ENCODE measurements around the gene TMTC2.

The TMTC2 gene

GRCh38 chr12:82663893-82664292 lies 22.8 kb upstream of the TMTC2 start:
- Histone ChIP-seq H3K36me3 (ENCODE audit: insufficient read depth, low read length) (no peaks in the 10 kb centered on the region), H3K4me3 (ENCODE audit: low read depth, low read length, poor library complexity, severe bottlenecking) (no peak overlapping the region), H3K4me1 (ENCODE audit: insufficient read depth, low read length, severe bottlenecking) (no peaks in the 10 kb centered on the region), H3K4me2 (ENCODE audit: low read length) (no peak overlapping the region), H3K27ac (ENCODE audit: low read depth, low read length, poor library complexity, severe bottlenecking) (no peak overlapping the region), H3K9me2 (ENCODE audit: low read depth, low read length) (no peaks in the 10 kb centered on the region), H4K20me1 (ENCODE audit: insufficient read depth, low read length) (no peaks in the 10 kb centered on the region), H3K79me2 (ENCODE audit: insufficient read depth, low read length) (no peaks in the 10 kb centered on the region), H3K9ac (ENCODE audit: low read length) (no peak overlapping the region), H3K9me3 (ENCODE audit: low read length) (no peaks in the 10 kb centered on the region), H3F3A (ENCODE audit: insufficient read depth, low read length) (no peaks in the 10 kb centered on the region), H3K27me3 (ENCODE audit: insufficient read depth, low read length) (no peaks in the 10 kb centered on the region), H2AFZ (ENCODE audit: low read length) (no peak overlapping the region)
- TF ChIP-seq EZH2 (IDR thresholded peaks at IDR 0.05; ENCODE audit: borderline replicate concordance, low read length) = no peak
- TF ChIP-seq, protein P1, sequence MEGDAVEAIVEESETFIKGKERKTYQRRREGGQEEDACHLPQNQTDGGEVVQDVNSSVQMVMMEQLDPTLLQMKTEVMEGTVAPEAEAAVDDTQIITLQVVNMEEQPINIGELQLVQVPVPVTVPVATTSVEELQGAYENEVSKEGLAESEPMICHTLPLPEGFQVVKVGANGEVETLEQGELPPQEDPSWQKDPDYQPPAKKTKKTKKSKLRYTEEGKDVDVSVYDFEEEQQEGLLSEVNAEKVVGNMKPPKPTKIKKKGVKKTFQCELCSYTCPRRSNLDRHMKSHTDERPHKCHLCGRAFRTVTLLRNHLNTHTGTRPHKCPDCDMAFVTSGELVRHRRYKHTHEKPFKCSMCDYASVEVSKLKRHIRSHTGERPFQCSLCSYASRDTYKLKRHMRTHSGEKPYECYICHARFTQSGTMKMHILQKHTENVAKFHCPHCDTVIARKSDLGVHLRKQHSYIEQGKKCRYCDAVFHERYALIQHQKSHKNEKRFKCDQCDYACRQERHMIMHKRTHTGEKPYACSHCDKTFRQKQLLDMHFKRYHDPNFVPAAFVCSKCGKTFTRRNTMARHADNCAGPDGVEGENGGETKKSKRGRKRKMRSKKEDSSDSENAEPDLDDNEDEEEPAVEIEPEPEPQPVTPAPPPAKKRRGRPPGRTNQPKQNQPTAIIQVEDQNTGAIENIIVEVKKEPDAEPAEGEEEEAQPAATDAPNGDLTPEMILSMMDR (IDR thresholded peaks at IDR 0.05; ENCODE audit: low read length) = no peak

GRCh38 chr12:82665142-82665923 lies 21.4 kb upstream of the TMTC2 start:
- Histone ChIP-seq H3K36me3 (ENCODE audit: insufficient read depth, low read length) (no peaks in the 10 kb centered on the region), H3K9ac (ENCODE audit: low read length) (no peak overlapping the region), H2AFZ (ENCODE audit: low read length) (no peak overlapping the region), H3K9me2 (ENCODE audit: low read depth, low read length) (no peaks in the 10 kb centered on the region), H3F3A (ENCODE audit: insufficient read depth, low read length) (no peaks in the 10 kb centered on the region), H3K4me3 (ENCODE audit: low read depth, low read length, poor library complexity, severe bottlenecking) (no peak overlapping the region), H3K4me2 (ENCODE audit: low read length) (no peak overlapping the region), H3K27ac (ENCODE audit: low read depth, low read length, poor library complexity, severe bottlenecking) (no peak overlapping the region), H3K9me3 (ENCODE audit: low read length) (no peaks in the 10 kb centered on the region), H3K27me3 (ENCODE audit: insufficient read depth, low read length) (no peaks in the 10 kb centered on the region), H3K4me1 (ENCODE audit: insufficient read depth, low read length, severe bottlenecking) (no peaks in the 10 kb centered on the region), H4K20me1 (ENCODE audit: insufficient read depth, low read length) (no peaks in the 10 kb centered on the region), H3K79me2 (ENCODE audit: insufficient read depth, low read length) (no peaks in the 10 kb centered on the region)
- no peak for TF ChIP-seq EZH2 (IDR thresholded peaks at IDR 0.05; ENCODE audit: borderline replicate concordance, low read length)
- TF ChIP-seq, protein P1 (IDR thresholded peaks at IDR 0.05; ENCODE audit: low read length) = no peak

- Histone ChIP-seq H3K27me3 (ENCODE audit: insufficient read depth, low read length) (no peaks in the 10 kb centered on the region), H3K9me3 (ENCODE audit: low read length) (no peaks in the 10 kb centered on the region), H3K9me2 (ENCODE audit: low read depth, low read length) (no peaks in the 10 kb centered on the region), H3K4me3 (ENCODE audit: low read depth, low read length, poor library complexity, severe bottlenecking) (no peak overlapping the region), H3F3A (ENCODE audit: insufficient read depth, low read length) (no peaks in the 10 kb centered on the region), H3K27ac (ENCODE audit: low read depth, low read length, poor library complexity, severe bottlenecking) (no peak overlapping the region), H3K9ac (ENCODE audit: low read length) (no peak overlapping the region), H2AFZ (ENCODE audit: low read length) (no peak overlapping the region), H3K4me2 (ENCODE audit: low read length) (no peak overlapping the region), H3K36me3 (ENCODE audit: insufficient read depth, low read length) (no peaks in the 10 kb centered on the region), H4K20me1 (ENCODE audit: insufficient read depth, low read length) (no peaks in the 10 kb centered on the region), H3K79me2 (ENCODE audit: insufficient read depth, low read length) (no peaks in the 10 kb centered on the region), H3K4me1 (ENCODE audit: insufficient read depth, low read length, severe bottlenecking) (no peaks in the 10 kb centered on the region)
- TF ChIP-seq, protein P1 (IDR thresholded peaks at IDR 0.05; ENCODE audit: low read length) = no peak
- TF ChIP-seq EZH2 (IDR thresholded peaks at IDR 0.05; ENCODE audit: borderline replicate concordance, low read length) = no peak
Measured at GRCh38 chr12:82666830-82667229, 19.9 kb upstream of the TMTC2 start.
